HG02642 (cell line): ENCODE results near the gene TMEM175.
"Not testable (repeated sequence)": the region's sequence is repeated elsewhere in the genome, so short reads cannot be mapped to it uniquely, and the experiment has no call there.

Source experiments
- ATAC-seq: cut with Tn5 transposase; IDR thresholded peaks from one replicate; pipeline ENCODE4 v1.9.1; 2021; ENCODE audit warnings: mild to moderate bottlenecking; ENCODE audit not compliant: unreplicated experiment, poor library complexity

Gene TMEM175

DNA sequence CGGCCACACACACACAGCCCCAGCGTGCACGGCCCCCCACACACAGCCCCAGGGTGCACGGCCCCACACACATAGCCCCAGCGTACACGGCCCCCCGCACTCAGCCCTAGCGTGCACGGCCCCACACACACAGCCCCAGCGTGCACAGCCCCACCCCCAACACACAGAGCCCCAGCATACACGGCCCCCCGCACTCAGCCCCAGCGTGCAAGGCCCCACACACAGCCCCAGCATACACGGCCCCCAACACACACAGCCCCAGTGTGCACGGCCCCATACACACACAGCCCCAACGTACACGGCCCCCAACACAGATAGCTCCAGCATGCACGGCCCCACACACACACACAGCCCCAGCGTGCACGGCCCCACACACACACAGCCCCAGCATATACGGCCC is 17.7 kb upstream of the TMEM175 start:
- ATAC-seq = no peak

DNA sequence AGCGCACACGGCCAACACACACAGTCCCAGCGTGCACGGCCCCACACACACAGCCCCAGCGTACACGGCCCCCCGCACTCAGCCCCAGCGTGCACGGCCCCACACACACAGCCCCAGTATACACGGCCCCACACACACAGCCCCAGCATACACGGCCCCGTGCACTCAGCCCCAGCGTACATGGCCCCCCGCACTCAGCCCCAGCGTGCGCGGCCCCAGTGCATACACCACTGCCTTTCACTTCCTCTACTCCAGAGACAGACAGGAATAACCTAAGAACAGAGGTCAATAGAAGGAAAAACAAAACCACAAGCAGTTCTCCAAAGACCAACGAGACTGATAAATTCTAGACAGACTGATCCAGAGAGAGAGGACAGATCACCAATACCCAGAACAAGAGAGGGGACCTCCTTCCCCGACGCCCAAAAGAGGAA is 17.2 kb upstream of the TMEM175 start:
- ATAC-seq = no peak

DNA sequence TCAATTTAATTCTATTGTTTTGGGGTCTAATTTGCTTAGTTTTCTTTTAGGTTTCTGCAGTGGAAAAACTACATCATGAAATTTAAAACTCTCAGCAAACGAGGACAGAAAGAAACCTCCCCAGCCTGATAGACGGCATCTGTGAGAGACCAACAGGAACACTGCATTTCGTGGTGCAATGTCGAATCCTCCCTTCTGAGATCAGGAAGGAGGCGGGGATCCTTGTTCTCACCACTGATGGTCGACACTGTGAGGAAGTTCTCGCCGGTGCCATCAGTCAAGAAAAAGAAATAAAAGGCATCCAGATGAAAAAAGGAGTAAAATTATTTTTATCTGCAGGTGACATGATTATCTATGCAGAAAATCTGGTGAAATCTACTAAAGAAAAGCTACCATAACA is 16.7 kb upstream of the TMEM175 start:
- no peak for ATAC-seq

DNA sequence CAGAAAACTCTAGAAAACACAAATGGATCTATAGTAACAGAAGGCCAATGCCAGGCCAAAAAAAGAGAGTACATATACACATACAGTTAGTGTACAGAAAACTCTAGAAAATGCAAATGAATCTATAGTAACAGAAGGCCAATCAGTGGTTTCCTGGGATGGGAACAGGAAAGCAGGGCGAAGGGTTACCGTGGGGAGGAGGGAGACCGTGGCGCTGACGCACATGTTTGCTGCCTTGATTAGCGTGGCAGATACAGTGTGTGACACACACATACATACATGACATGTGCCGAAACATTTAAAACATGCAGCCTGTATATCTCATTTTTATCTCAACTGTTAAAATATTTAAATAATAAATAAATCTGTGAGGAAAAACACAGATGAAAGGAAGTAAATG is 14.8 kb upstream of the TMEM175 start:
- ATAC-seq = no peak

DNA sequence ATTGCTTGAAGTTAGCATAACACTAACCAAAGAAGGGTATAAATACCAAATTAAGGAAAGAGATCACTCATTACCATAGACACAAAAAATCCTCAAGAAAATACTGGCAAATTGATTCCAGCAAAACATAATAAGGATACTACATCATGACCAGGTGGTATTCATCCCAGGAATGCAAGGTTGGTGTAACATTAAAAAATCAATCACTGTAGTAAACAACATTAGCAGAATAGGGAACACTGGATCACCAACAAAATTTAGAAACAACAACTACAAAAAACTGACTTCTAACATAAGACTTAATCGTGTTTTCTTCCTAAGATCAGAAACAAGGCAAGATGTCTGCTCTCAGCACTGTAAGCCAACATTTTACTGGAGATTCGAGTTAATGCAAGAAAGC is 14.3 kb upstream of the TMEM175 start:
- no peak for ATAC-seq

DNA sequence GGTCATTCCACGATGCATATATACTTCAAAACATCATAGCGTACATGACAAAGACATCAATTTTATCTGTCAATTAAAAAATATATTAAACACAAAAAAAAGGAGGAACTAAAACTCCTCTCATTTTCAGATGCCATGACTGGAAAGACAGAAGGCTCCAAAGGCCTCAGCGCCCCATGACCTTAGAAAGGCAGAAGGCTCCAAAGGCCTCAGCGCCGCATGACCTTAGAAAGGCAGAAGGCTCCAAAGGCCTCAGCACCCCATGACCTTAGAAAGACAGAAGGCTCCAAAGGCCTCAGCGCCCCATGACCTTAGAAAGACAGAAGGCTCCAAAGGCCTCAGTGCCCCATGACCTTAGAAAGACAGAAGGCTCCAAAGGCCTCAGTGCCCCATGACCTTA is 13.7 kb upstream of the TMEM175 start:
- ATAC-seq = not testable (repeated sequence)

DNA sequence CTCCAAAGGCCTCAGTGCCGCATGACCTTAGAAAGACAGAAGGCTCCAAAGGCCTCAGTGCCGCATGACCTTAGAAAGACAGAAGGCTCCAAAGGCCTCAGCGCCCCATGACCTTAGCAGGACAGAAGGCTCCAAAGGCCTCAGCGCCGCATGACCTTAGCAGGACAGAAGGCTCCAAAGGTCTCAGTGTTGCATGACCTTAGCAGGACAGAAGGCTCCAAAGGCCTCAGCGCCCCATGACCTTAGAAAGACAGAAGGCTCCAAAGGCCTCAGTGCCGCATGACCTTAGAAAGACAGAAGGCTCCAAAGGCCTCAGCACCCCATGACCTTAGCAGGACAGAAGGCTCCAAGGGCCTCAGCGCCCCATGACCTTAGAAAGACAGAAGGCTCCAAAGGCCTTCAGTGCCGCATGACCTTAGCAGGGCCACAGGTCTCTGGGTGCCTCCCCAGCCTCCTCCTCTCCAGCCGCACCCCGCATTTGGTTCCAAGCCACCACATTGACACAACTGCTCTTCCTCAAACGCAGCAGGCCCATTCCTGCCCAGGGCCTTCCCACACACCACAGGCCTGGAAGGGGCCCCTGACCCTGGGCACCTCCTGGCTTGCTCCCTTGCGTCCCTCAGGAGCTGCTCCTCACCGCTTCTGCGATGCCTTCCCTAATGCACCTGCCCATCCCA is 13.1 kb upstream of the TMEM175 start:
- ATAC-seq = not testable (repeated sequence)

DNA sequence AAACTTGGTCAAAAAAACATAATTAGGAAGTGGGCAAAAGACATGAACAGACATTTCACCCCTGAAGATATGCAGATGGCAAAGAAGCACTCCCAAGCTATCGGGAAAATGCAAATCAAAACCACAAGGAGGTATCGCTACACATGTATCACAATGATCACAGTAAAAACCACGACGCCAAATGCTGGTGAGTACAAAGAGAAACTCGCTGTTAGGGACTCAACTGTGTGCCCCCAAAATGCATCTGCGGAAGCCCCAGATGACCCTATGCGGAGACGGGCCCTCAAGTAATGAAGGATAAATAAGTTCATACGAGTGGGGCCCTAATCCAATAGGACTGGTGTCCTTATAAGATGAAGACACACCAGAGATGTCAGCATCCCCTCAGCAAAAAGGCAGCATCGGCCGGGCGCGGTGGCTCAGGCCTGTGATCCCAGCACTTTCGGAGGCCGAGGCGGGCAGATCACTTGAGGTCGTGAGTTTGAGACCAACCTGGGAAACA is 10.4 kb upstream of the TMEM175 start:
- ATAC-seq = peak; percentile 52

DNA sequence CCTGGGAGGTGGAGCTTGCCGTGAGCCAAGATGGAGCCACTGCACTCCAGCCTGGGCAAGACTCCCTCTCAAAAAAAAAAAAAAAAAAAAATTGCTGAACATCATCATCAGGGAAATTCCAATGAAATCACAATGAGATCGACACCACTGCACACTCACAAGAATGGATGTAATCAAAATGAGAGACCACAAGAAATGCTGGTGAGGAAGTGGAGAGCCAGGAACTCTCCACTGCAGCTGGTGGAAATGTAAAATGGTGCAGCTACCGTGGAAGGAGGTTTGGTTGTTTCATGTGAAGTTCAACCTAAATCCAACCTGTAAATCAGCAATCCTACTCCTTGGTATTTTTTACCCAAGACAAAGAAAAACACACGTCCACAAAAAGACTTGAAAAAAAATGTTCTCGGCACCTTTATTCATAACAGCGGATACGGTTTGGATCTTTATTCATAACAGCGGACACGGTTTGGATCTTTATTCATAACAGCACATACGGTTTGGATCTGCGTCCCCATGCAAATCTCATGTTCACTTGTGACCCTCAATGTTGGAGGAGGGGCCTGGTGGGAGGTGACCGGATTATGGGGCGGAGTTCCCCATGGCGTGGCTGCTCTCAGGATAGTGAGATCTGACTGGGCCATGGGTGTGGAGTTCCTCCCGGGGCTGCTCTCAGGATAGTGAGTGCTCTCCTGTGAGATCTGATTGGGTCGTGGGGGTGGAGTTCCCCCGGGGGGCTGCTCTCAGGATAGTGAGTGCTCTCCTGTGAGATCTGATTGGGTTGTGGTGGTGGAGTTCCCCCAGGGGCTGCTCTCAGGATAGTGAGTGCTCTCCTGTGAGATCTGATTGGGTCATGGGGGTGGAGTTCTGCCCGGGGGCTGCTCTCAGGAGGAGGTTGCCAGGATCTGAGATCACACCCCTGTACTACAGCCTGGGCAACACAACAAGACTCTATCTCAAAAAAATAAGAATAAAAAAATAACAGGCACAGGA is 7.9 kb upstream of the TMEM175 start:
- peak; percentile 28 for ATAC-seq

DNA sequence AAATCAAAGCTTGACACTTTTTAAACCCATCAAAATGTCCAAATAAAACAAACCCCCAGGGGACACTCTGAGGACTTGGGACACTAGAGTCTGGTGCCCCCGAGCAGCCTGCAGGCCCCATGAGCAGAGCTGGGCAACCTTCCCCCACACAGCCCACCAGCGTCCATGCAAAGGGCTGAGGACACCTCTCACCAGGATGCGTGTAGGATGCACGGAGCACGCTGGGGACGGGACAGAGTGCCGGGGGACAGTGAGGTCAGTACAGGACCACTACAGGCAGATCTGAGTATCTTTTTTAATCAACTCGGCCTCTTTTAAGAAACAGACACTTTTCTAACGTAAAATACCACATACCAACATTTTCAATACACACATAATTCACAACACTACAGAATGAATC is 7.1 kb upstream of the TMEM175 start:
- ATAC-seq = no peak

DNA sequence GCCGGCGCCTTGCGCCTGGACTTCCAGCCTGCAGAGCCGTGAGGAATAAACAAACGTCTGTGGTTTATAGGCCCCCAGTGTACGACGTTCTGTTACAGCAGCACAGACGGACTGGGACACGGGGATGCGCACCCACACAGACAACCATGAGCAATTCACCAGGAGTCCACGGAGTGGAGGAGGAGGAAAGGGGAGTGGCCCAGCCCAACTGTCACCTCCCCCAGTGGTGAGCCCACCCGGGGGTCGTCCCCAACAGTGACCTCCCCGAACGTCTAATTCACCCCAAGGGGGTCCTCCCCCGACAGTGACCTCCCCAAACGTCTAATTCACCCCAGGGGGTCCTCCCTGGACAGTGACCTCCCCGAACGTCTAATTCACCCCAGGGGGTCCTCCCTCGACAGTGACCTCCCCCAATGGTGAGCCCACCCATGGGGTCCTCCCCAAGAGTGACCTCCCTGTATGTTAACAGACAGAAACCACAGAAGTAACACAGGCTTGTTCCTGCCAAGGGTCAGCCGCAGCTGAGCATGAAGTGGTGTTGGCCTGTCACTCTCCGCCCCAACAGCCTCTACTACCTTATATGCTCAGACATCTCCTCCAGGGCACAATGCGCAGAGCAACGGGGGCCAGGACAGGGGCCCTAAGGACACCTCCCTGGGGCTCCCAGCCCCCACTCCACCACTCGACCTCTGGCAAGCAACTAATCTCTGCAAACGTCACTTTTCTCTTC is 6.3 kb upstream of the TMEM175 start:
- ATAC-seq = no peak

DNA sequence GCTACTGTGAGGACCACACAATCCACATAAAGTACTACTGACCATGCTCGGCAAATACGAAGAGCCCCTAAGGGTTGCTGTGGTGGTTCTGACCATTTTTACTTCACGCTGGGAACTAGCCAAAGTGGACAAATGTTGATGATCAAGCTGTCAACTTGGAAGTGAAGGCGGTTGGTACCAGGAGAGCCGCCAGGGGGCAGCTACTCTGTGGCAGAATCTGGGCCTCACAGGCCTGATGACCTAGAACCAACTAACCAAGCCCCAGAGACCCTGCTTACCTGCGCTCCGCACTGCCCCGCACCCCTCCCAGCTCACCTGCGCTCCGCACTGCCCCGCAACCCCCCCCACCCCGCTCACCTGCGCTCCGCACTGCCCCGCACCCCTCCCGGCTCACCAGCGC is 5.7 kb upstream of the TMEM175 start:
- no peak for ATAC-seq

DNA sequence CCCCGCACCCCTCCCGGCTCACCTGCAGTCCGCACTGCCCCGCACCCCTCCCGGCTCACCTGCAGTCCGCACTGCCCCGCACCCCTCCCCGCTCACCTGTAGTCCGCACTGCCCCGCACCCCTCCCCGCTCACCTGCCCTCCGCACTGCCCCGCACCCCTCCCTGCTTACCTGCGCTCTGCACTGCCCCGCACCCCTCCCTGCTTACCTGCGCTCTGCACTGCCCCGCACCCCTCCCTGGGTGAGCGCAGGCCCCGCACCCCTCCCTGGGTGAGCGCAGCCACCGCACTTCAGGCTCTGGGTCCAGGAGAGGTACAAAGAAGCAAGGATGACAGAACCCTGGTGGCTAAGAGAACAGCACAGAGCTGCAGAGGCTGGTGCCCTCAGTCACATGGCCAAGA is 4.7 kb upstream of the TMEM175 start:
- not testable (repeated sequence) for ATAC-seq

DNA sequence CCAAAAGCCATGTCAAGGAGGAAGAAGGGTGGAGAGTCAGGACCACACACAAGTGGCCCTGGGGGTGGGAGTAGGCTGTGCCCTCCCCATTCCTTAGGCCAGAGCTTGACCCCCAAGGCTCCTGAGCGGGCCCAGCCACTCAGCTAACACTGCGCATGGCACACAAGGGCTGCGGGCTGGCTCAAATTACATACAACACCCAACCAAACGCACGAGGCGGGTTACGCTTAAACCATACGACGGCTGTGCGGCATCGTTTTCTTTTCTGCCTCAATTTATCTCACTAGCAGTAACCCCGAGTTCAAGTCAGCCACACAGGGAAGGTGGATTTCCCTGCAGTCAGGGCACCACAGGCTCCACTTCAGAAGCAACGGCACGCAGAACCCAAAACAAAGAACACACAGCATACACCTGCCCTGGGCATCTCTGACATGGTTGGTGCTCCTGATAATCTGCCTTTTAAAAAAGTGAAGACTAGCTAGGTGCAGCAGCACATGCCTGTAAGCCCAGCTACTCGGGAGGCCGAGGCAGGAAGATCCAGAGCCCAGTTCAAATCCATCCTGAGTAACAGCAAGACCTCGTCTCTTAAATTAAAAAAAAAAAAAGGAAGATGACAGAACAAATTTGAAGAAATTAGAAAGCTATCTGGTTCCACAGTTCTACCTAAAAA is 3.0 kb upstream of the TMEM175 start:
- ATAC-seq = no peak

DNA sequence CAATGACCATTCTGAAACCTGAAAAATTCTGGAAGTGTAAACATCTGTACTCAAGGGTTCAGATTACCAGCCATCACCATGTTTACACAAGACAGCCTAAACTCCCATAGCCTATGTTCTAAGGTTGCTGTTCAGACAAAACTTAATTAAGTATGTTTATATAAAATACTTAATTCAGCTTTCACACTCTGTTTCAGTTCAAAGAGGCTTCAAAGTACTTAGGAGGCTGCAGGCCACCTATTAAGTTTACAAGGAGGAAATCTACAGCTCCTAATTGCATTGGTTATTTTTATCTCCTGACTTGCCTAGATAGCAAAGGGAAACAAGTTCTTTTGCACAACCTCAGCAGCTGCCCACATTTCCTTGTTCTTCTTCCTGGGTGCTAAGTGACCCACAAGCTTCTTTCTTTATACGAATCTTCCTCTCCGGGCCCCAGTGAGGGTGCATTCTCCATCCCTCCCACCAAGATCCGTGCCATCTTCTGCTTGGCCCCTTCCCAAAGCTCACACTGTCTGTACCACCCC is 2.2 kb upstream of the TMEM175 start:
- ATAC-seq = no peak

DNA sequence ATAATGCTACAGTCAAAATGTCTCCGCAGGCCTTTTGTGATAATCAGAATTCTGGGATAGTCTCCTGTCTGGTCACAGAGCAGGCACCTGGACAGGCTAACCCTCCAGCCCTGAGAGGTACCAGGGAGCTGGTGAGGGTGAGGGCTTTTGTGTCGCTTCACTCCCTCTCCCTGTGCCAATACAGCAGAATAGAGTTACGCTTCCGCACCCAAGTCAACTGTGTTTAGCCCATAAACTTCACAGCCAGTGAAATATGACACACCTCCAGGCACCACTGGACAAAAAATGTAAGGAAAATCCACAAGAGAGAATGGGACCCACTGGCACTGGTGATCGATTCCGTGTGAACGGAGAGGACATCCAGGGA is 1.4 kb upstream of the TMEM175 start:
- ATAC-seq = no peak

DNA sequence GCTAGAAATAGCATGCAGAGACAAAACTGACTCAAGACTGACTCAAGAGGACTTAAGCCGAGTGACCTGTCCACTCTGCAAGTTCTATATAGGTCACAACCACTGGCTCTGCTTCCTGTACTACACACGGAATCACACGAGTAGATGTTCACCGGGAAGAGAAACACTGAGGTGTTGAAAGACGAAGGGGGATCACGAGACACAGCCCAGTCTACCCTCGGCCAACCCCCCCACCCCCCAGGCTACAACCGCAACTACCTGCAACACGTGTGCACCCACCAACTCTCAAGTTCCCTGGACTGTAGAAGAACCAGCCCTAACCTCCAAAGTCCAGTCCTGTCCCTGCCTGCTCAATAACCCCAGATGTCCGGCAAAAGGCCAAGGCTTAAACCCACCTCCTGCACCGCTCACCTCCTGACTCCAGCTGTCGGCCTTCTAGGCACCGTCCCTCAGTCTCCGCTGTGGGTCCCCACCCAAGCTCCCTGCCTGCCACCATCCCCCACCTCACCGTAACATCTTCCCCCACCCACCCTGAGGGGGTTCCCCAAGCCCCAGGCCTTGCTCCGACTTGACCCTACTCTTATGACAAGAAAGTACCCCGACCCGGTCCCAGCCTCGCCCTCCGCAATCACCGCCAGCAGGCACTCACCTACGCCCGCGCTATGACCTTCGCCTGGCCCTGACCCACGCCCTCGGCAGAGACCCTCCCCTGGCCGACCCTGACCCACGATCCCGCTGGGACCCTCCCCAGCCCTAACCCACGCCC is 883 bp upstream of the TMEM175 start:
- ATAC-seq = no peak

DNA sequence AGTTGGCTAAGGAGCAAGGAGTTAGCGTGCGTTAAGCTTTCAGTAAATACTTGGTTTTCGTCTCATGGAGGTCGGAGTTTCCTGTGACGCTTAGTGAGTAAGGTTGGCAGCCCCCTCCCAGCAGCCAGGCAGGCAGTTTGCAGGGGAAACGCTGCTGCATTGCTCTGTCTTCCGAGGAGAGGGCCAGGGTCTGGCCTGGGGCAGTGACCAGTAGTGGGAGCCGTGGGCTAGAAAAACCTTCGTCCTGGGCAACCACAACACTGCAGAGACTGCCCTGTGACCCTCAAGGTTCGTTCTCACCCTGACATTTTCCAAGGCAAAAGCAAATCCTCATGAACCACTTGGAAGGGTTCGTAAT is 432 bp downstream of the TMEM175 start:
- ATAC-seq = no peak

DNA sequence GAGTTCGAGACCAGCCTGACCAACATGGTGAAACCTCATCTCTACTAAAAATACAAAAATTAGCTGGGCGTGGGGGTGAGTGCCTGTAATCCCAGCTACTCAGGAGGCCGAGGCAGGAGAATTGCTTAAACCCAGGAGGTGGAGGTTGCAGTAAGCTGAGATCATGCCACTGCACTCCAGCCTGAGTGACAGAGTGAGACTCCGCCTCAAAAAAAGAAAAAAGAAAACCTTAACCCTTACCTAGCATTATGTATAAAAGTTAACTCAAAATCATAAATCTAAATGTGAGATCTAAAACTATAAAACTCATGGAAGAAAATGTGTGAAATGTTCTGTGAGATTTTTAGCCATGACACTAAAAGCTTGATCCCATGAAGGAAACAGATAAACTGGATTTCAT is 7.2 kb downstream of the TMEM175 start:
- not testable (repeated sequence) for ATAC-seq
